ENCODE data around the gene DYNLT3. TPM values are rescaled to one million over a fixed set of nuclear protein-coding genes. Genes with fewer than 3 reads are reported as not detected.
A peak's percentile ranks its signal among the peaks of the same experiment; 100 is the strongest.

Gene DYNLT3
- total and polyA plus RNA-seq, 5 experiments from 2014 or later: 26.8 to 42.2 (median 39.6) TPM

DNA sequence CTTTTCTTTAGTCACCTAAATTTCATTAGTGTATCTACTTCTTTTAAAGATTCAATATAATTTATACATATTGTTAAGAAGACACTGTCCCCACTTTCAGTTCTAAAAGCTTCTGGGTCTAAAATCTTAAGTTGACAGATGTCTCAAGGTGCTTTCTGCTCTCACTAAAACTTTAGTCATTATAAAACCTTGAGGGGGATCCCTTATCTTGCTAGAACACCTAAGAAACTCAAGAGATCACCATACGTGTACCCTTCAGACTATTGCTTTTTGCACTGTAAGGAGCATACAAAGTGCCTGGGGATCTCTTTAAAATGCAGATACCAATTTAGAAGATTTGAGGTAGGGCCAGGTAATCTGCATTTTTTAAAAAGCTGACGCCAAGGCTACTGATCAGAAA is 37.4 kb downstream of the DYNLT3 start:
- DNase-seq: no peak
- no peaks in the 10 kb centered on the region for H3K27me3 Mint-ChIP-seq

GRCh38 chrX:37803057-37803456 is 44.3 kb downstream of the DYNLT3 start:
- Mint-ChIP-seq H3K4me1 (peaks cover 0 to 6% (median 0%) of the 10 kb centered on the region in 4 donors), H3K27ac (no peak overlapping the region), H3K36me3 (peaks cover 0 to 2% (median 0%) of the 10 kb centered on the region in 3 donors), H3K27me3 (no peaks in the 10 kb centered on the region), H3K4me3 (no peak overlapping the region), H3K9me3 (peaks cover 0 to 2% (median 0%) of the 10 kb centered on the region in 9 donors)
- POLR2A ChIA-PET: no interaction called here
- DNase-seq (no peak), ATAC-seq (no peak)

More for the DNA sequence above, 37.4 kb downstream of the DYNLT3 start:
- H3K4me3 Mint-ChIP-seq: no peak overlapping the region
- no peaks in the 10 kb centered on the region for H3K9me3 Mint-ChIP-seq
- ATAC-seq: no peak
- H3K36me3 Mint-ChIP-seq: peaks cover 0 to 2% (median 0%) of the 10 kb centered on the region in 3 donors
- H3K4me1 Mint-ChIP-seq: peaks cover 0 to 19% (median 0%) of the 10 kb centered on the region in 4 donors
- H3K27ac Mint-ChIP-seq: no peak overlapping the region
- POLR2A ChIA-PET: no interaction called here

- H3K9me3 Mint-ChIP-seq: peaks cover 0 to 2% (median 0%) of the 10 kb centered on the region in 9 donors
- POLR2A ChIA-PET: no interaction called here
- H3K27me3 Mint-ChIP-seq: no peaks in the 10 kb centered on the region
- ATAC-seq (no peak), DNase-seq (no peak)
- H3K27ac Mint-ChIP-seq: no peak overlapping the region
- H3K4me3 Mint-ChIP-seq: no peak overlapping the region
- peaks cover 0 to 10% (median 1%) of the 10 kb centered on the region in 4 donors for H3K4me1 Mint-ChIP-seq
- H3K36me3 Mint-ChIP-seq: no peaks in the 10 kb centered on the region
Measured at GRCh38 chrX:37802028-37802427, 45.3 kb downstream of the DYNLT3 start.

DNA sequence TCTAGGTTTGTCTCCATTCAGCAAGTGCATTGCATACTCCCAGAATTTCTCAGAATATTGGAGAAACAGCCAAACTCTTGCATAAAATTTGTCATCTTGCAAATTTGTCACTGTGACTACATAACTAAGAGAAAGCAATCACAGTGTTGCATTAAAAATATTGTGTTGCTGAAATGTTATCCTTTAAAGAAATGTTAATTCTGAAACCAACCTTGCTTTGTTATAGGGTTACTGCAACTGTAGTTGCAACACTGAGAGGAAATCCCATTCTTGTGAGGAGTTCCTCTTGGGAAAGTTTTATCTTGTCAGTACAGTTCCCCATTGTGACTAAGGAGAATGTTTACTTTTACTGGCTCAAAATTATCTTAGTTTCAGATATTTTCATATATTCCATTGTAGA is 46.7 kb downstream of the DYNLT3 start:
- no peak for ATAC-seq
- peaks cover 0 to 2% (median 0%) of the 10 kb centered on the region in 9 donors for H3K9me3 Mint-ChIP-seq
- POLR2A ChIA-PET: no interaction called here
- H3K36me3 Mint-ChIP-seq: no peaks in the 10 kb centered on the region
- no peak for DNase-seq
- H3K4me1 Mint-ChIP-seq: peaks cover 4 to 22% (median 13%) of the 10 kb centered on the region in 4 donors
- H3K27ac Mint-ChIP-seq: no peak overlapping the region
- H3K4me3 Mint-ChIP-seq: no peak overlapping the region
- H3K27me3 Mint-ChIP-seq: no peaks in the 10 kb centered on the region

DNA sequence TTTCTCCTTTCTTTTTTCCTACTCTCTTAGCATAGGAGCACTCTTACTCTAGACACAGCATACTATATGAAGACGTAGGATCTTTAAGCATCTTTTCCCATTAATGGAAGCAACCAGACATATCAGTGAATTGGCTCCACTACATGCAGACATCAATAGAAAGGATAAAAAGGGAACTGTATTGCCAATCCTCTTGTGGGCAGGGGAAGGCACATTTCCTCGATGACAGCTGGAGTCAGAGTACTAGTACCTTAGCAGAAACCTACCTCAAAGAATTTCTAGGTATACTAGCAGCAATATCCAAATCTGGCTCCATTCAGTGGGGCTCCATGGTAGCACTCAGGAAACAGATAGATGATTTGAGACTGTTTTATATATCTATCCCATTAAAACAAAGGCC is 47.4 kb downstream of the DYNLT3 start:
- H3K9me3 Mint-ChIP-seq: peaks cover 0 to 2% (median 0%) of the 10 kb centered on the region in 9 donors
- POLR2A ChIA-PET: no interaction called here
- DNase-seq (no peak), ATAC-seq (no peak)
- H3K4me3 Mint-ChIP-seq: no peak overlapping the region
- H3K36me3 Mint-ChIP-seq: no peaks in the 10 kb centered on the region
- H3K27me3 Mint-ChIP-seq: no peaks in the 10 kb centered on the region
- peaks cover 5 to 29% (median 16%) of the 10 kb centered on the region in 4 donors for H3K4me1 Mint-ChIP-seq
- no peak overlapping the region for H3K27ac Mint-ChIP-seq

- no peaks in the 10 kb centered on the region for H3K36me3 Mint-ChIP-seq
- no peak overlapping the region for H3K4me3 Mint-ChIP-seq
- POLR2A ChIA-PET: no interaction called here
- H3K4me1 Mint-ChIP-seq: peaks cover 5 to 42% (median 16%) of the 10 kb centered on the region in 4 donors
- H3K27me3 Mint-ChIP-seq: no peaks in the 10 kb centered on the region
- no peak for DNase-seq
- peaks cover 0 to 2% (median 0%) of the 10 kb centered on the region in 9 donors for H3K9me3 Mint-ChIP-seq
- peak overlapping the region in 7 of 10 donors; percentile 1 to 73 (median 22) for H3K27ac Mint-ChIP-seq
- ATAC-seq: peak in 1 of 2 donors; percentile 48
Measured at GRCh38 chrX:37796805-37797204, 50.6 kb downstream of the DYNLT3 start.

DNA sequence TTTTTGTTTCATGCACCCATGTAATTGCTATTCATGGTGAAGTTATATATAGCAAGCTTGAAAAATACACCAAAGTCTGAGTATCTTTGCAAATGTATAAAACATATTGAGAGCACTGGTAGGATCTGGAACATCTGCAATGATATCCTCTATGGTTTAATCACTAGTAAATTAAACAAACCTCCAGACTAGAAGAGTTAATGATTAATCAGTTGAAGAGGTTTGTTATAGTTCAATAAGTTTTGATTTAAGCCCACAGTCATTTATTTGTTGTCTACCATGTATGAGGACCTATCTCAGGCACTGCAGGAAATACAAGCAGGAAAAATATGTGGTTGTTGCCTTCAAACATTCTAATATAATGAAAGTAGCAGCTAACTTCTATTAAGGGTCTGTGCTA is 51.1 kb downstream of the DYNLT3 start:
- DNase-seq (no peak), ATAC-seq (no peak)
- POLR2A ChIA-PET: no interaction called here
- Mint-ChIP-seq H3K4me3 (peak overlapping the region in 1 of 10 donors; percentile 9), H3K9me3 (peaks cover 0 to 2% (median 0%) of the 10 kb centered on the region in 9 donors), H3K4me1 (peaks cover 5 to 44% (median 16%) of the 10 kb centered on the region in 4 donors), H3K36me3 (no peaks in the 10 kb centered on the region), H3K27me3 (no peaks in the 10 kb centered on the region), H3K27ac (peak overlapping the region in 4 of 10 donors; percentile 7 to 34 (median 20))

Other genes with a start within 250 kb of the DYNLT3 start
- not detected for gene XK, start 161.8 kb downstream of the DYNLT3 start, total RNA-seq
- gene XK, start 161.8 kb downstream of the DYNLT3 start, polyA plus RNA-seq: not detected
- 1 to 10 TPM; 4.5 to 5.6 TPM for gene CYBB, start 67.5 kb downstream of the DYNLT3 start, total RNA-seq
- under 1 TPM; 0.13 to 0.51 (median 0.47) TPM for gene CYBB, start 67.5 kb downstream of the DYNLT3 start, polyA plus RNA-seq
- gene SYTL5, start 159.0 kb upstream of the DYNLT3 start, total RNA-seq: not detected
- gene SYTL5, start 159.0 kb upstream of the DYNLT3 start, polyA plus RNA-seq: not detected